ENCODE measurements around the gene CEP70. TPM values are rescaled to one million over a fixed set of nuclear protein-coding genes. Genes with fewer than 3 reads are reported as not detected.

Gene CEP70
- total and polyA plus RNA-seq, 4 donors, result 6.9 to 26.5 (median 9.1) TPM

- no peaks in the 10 kb centered on the region for H3K9me3 ChIP-seq (ENCODE audit: control insufficient read depth in 4 of 4, low read length in 3 of 4)
- no peak overlapping the region for H3K27ac ChIP-seq (ENCODE audit: low read depth in 1 of 2, low read length in 2 of 2)
- no peak overlapping the region for H3K9ac ChIP-seq (ENCODE audit: low read depth in 1 of 2, low read length in 2 of 2)
- TF ChIP-seq, protein P1, sequence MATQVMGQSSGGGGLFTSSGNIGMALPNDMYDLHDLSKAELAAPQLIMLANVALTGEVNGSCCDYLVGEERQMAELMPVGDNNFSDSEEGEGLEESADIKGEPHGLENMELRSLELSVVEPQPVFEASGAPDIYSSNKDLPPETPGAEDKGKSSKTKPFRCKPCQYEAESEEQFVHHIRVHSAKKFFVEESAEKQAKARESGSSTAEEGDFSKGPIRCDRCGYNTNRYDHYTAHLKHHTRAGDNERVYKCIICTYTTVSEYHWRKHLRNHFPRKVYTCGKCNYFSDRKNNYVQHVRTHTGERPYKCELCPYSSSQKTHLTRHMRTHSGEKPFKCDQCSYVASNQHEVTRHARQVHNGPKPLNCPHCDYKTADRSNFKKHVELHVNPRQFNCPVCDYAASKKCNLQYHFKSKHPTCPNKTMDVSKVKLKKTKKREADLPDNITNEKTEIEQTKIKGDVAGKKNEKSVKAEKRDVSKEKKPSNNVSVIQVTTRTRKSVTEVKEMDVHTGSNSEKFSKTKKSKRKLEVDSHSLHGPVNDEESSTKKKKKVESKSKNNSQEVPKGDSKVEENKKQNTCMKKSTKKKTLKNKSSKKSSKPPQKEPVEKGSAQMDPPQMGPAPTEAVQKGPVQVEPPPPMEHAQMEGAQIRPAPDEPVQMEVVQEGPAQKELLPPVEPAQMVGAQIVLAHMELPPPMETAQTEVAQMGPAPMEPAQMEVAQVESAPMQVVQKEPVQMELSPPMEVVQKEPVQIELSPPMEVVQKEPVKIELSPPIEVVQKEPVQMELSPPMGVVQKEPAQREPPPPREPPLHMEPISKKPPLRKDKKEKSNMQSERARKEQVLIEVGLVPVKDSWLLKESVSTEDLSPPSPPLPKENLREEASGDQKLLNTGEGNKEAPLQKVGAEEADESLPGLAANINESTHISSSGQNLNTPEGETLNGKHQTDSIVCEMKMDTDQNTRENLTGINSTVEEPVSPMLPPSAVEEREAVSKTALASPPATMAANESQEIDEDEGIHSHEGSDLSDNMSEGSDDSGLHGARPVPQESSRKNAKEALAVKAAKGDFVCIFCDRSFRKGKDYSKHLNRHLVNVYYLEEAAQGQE (IDR thresholded peaks at IDR 0.05), result no peak
- TF ChIP-seq FOXA1 (IDR thresholded peaks at IDR 0.05) (no peak), YY1 (IDR thresholded peaks at IDR 0.05) (no peak), RAD21 (IDR thresholded peaks at IDR 0.05) (no peak), HNF4G (IDR thresholded peaks at IDR 0.05) (no peak), SP1 (IDR thresholded peaks at IDR 0.05) (no peak), GABPA (IDR thresholded peaks at IDR 0.05 in 1 of 2, conservative IDR thresholded peaks at IDR 0.05 in 1 of 2) (no peak), CTCF (IDR thresholded peaks at IDR 0.05; ENCODE audit: low read depth, low read length, missing input control) (no peak), EGR1 (IDR thresholded peaks at IDR 0.05; ENCODE audit: low read depth in 2 of 2) (no peak), TAF1 (conservative IDR thresholded peaks at IDR 0.05) (no peak), MAX (IDR thresholded peaks at IDR 0.05) (no peak)
- TF ChIP-seq, protein P2, sequence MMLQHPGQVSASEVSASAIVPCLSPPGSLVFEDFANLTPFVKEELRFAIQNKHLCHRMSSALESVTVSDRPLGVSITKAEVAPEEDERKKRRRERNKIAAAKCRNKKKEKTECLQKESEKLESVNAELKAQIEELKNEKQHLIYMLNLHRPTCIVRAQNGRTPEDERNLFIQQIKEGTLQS (IDR thresholded peaks at IDR 0.05), result no peak
- DNase-seq (ENCODE audit: low spot score), result no peak
- peaks cover 2 to 16% (median 6%) of the 10 kb centered on the region in 4 donors for H3K36me3 ChIP-seq (ENCODE audit: control insufficient read depth in 4 of 4, insufficient read depth in 3 of 4, low read depth in 1 of 4, low read length in 3 of 4)
- no peak overlapping the region for H3K4me3 ChIP-seq (ENCODE audit: low read depth in 1 of 3, low read length in 3 of 3)
- no peaks in the 10 kb centered on the region for H3K27me3 ChIP-seq (ENCODE audit: control insufficient read depth in 4 of 4, insufficient read depth in 4 of 4, low read length in 3 of 4)
- peaks cover 0 to 10% (median 2%) of the 10 kb centered on the region in 4 donors for H3K4me1 ChIP-seq (ENCODE audit: control insufficient read depth in 4 of 4, insufficient read depth in 4 of 4, low read length in 3 of 4)
Measured at GRCh38 chr3:138494607-138494929, 99.5 kb downstream of the CEP70 start.

DNA sequence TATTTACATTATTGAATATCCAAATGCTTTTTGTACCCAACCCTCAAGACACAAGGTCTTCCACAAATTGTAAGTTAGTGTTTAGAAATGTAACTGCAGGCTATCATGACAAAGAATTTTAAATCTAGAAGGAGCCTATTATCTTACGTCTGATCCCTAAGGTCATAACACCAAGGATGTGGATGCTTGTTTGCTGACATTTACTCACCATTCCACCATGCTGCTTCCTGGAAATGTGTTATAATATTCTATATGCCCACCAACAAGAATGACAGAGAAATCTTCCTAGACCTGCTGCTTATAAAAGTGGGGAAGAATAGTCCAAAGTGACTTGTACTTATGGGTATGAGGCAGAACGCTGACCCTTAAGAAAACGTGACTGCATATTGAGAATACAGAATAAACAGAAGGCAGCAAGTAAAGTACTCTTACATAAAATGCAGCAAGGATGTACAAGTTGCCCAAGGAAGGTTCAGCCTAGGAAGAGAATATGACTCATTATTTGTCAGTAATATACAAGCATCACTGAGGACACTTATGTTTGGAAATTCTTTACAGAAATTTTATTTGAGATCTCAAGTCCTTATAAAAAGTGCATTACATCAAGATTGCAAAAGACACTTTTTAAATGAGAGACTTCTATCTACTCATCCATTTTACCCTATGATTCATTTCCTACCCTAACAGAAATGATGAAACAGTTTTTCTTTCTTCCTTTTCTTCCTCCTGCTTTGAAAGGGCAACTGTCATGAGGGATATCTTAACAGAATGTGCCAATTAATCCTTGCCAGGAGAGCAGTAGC, 100.1 kb downstream of the CEP70 start:
- Histone ChIP-seq H3K4me3 (ENCODE audit: low read depth in 1 of 3, low read length in 3 of 3) (no peak overlapping the region), H3K4me1 (ENCODE audit: control insufficient read depth in 4 of 4, insufficient read depth in 4 of 4, low read length in 3 of 4) (peaks cover 0 to 10% (median 2%) of the 10 kb centered on the region in 4 donors), H3K27ac (ENCODE audit: low read depth in 1 of 2, low read length in 2 of 2) (no peak overlapping the region), H3K27me3 (ENCODE audit: control insufficient read depth in 4 of 4, insufficient read depth in 4 of 4, low read length in 3 of 4) (no peaks in the 10 kb centered on the region), H3K9ac (ENCODE audit: low read depth in 1 of 2, low read length in 2 of 2) (no peak overlapping the region), H3K9me3 (ENCODE audit: control insufficient read depth in 4 of 4, low read length in 3 of 4) (no peaks in the 10 kb centered on the region), H3K36me3 (ENCODE audit: control insufficient read depth in 4 of 4, insufficient read depth in 3 of 4, low read depth in 1 of 4, low read length in 3 of 4) (peaks cover 2 to 15% (median 6%) of the 10 kb centered on the region in 4 donors)
- no peak for DNase-seq (ENCODE audit: low spot score)
- TF ChIP-seq FOXA2 (IDR thresholded peaks at IDR 0.05), result no peak
- TF ChIP-seq HNF4A (conservative IDR thresholded peaks at IDR 0.05), result no peak
- no peak for TF ChIP-seq RXRA (IDR thresholded peaks at IDR 0.05)
- TF ChIP-seq TAF1 (conservative IDR thresholded peaks at IDR 0.05), result no peak
- TF ChIP-seq, protein P3, sequence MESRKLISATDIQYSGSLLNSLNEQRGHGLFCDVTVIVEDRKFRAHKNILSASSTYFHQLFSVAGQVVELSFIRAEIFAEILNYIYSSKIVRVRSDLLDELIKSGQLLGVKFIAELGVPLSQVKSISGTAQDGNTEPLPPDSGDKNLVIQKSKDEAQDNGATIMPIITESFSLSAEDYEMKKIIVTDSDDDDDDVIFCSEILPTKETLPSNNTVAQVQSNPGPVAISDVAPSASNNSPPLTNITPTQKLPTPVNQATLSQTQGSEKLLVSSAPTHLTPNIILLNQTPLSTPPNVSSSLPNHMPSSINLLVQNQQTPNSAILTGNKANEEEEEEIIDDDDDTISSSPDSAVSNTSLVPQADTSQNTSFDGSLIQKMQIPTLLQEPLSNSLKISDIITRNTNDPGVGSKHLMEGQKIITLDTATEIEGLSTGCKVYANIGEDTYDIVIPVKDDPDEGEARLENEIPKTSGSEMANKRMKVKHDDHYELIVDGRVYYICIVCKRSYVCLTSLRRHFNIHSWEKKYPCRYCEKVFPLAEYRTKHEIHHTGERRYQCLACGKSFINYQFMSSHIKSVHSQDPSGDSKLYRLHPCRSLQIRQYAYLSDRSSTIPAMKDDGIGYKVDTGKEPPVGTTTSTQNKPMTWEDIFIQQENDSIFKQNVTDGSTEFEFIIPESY (IDR thresholded peaks at IDR 0.05), result no peak
- TF ChIP-seq GABPA (IDR thresholded peaks at IDR 0.05 in 1 of 2, conservative IDR thresholded peaks at IDR 0.05 in 1 of 2), result no peak
- no peak for TF ChIP-seq CTCF (IDR thresholded peaks at IDR 0.05; ENCODE audit: low read depth, low read length, missing input control)
- TF ChIP-seq, protein P1 (IDR thresholded peaks at IDR 0.05), result no peak
- 95% methylated on average over 3 of the region's 3 CpGs for WGBS

All from liver (tissue), 9 donors.